Thymus (tissue), 11 donors: Measurements from ENCODE around the gene IGF2BP2. TPM values are rescaled to one million over a fixed set of nuclear protein-coding genes. Genes with fewer than 3 reads are reported as not detected.
"Not testable (repeated sequence)": the region's sequence is repeated elsewhere in the genome, so short reads cannot be mapped to it uniquely, and the experiment has no call there.

Experiments
- DNase-seq, 9 donors: peaks; one replicate each; pipeline ENCODE4 v3.0.0-alpha.2; 2013; ENCODE audit warnings: low spot score in 9 of 9, low read depth in 6 of 9, missing footprints in 1 of 9
- H3K27ac ChIP-seq, 2 donors: one replicate each; pipeline ENCODE4 v1.5.1; 2013; ENCODE audit warnings: control low read depth in 1 of 2, low read depth in 1 of 2, low read length in 1 of 2, mild to moderate bottlenecking in 1 of 2, moderate library complexity in 1 of 2
- H3K27me3 ChIP-seq, 2 donors: one replicate each; pipeline ENCODE4 v1.5.1; 2013; ENCODE audit warnings: low read length in 1 of 2; ENCODE audit not compliant: control insufficient read depth in 2 of 2, insufficient read depth in 1 of 2
- H3K36me3 ChIP-seq, 2 donors: one replicate each; pipeline ENCODE4 v1.5.1; 2013; ENCODE audit warnings: low read length in 1 of 2, mild to moderate bottlenecking in 1 of 2, moderate library complexity in 1 of 2; ENCODE audit not compliant: control insufficient read depth in 2 of 2, insufficient read depth in 2 of 2
- H3K4me1 ChIP-seq, 2 donors: one replicate each; pipeline ENCODE4 v1.5.1; 2013; ENCODE audit warnings: low read length in 2 of 2; ENCODE audit not compliant: control insufficient read depth in 2 of 2, insufficient read depth in 2 of 2
- H3K4me3 ChIP-seq, 2 donors: one replicate each; pipeline ENCODE4 v1.5.1; 2013; ENCODE audit warnings: low read length in 2 of 2, control low read depth in 1 of 2, mild to moderate bottlenecking in 1 of 2
- H3K9me3 ChIP-seq, 2 donors: one replicate each; pipeline ENCODE4 v1.5.1; 2013; ENCODE audit warnings: low read length in 1 of 2, mild to moderate bottlenecking in 1 of 2; ENCODE audit not compliant: control insufficient read depth in 2 of 2, insufficient read depth in 1 of 2
- WGBS: extraction: QIAGEN DNeasy Blood & Tissue Kit; methylation state at CpG from one replicate; pipeline ENCODE4 v1.1.7; 2013; 5-methylcytosine and 5-hydroxymethylcytosine counted together
- polyA plus RNA-seq: library from polyadenylated mRNA; stranded (reverse); fragments of 200-250 nt; gene quantifications from one replicate; pipeline ENCODE4 v1.2.3, GENCODE V29; 2013
- total RNA-seq: library from RNA; stranded (reverse); fragments of 120-200 nt; gene quantifications from one replicate; pipeline ENCODE4 v1.2.4, GENCODE V29; 2013
- donor health status: healthy.

IGF2BP2 gene
- total and polyA plus RNA-seq, 2 donors: 2.0 to 12.1 TPM

- DNase-seq: no peak
- no peaks in the 10 kb centered on the region for H3K27me3 ChIP-seq
- H3K9me3 ChIP-seq: no peaks in the 10 kb centered on the region
- 70% methylated on average over 6 of the region's 6 CpGs for WGBS
- H3K27ac ChIP-seq: no peak overlapping the region
- H3K36me3 ChIP-seq: no peaks in the 10 kb centered on the region
- no peak overlapping the region for H3K4me3 ChIP-seq
- peaks cover 0 to 7% of the 10 kb centered on the region in 2 donors for H3K4me1 ChIP-seq
Measured at GRCh38 chr3:185709251-185709955, 115.4 kb downstream of the IGF2BP2 start.

GRCh38 chr3:185708392-185708791 lies 116.5 kb downstream of the IGF2BP2 start:
- H3K27me3 ChIP-seq: no peaks in the 10 kb centered on the region
- no peak for DNase-seq
- no peaks in the 10 kb centered on the region for H3K36me3 ChIP-seq
- peaks cover 0 to 7% of the 10 kb centered on the region in 2 donors for H3K4me1 ChIP-seq
- H3K4me3 ChIP-seq: no peak overlapping the region
- WGBS: 98% methylated on average over 5 of the region's 5 CpGs
- no peaks in the 10 kb centered on the region for H3K9me3 ChIP-seq
- no peak overlapping the region for H3K27ac ChIP-seq

- Histone ChIP-seq H3K27ac (no peak overlapping the region), H3K27me3 (no peaks in the 10 kb centered on the region), H3K9me3 (no peaks in the 10 kb centered on the region), H3K4me1 (peaks cover 0 to 15% of the 10 kb centered on the region in 2 donors), H3K4me3 (no peak overlapping the region), H3K36me3 (no peaks in the 10 kb centered on the region)
- DNase-seq: no peak
Measured at GRCh38 chr3:185705498-185705897, 119.3 kb downstream of the IGF2BP2 start.

- Histone ChIP-seq H3K4me3 (no peak overlapping the region), H3K27me3 (no peaks in the 10 kb centered on the region)
- 64% methylated on average over 10 of the region's 10 CpGs for WGBS
Measured at GRCh38 chr3:185702262-185703225, 122.3 kb downstream of the IGF2BP2 start.

GRCh38 chr3:185701611-185702261 lies 123.1 kb downstream of the IGF2BP2 start:
- no peak for DNase-seq
- no peaks in the 10 kb centered on the region for H3K9me3 ChIP-seq
- H3K27me3 ChIP-seq: no peaks in the 10 kb centered on the region
- no peaks in the 10 kb centered on the region for H3K36me3 ChIP-seq
- H3K4me1 ChIP-seq: peaks cover 0 to 8% of the 10 kb centered on the region in 2 donors
- WGBS: 90% methylated on average over 10 of the region's 10 CpGs
- H3K4me3 ChIP-seq: no peak overlapping the region
- H3K27ac ChIP-seq: no peak overlapping the region

More at GRCh38 chr3:185702262-185703225, 122.3 kb downstream of the IGF2BP2 start:
- no peak for DNase-seq
- peaks cover 0 to 8% of the 10 kb centered on the region in 2 donors for H3K4me1 ChIP-seq
- H3K9me3 ChIP-seq: no peaks in the 10 kb centered on the region
- H3K27ac ChIP-seq: no peak overlapping the region
- no peaks in the 10 kb centered on the region for H3K36me3 ChIP-seq

GRCh38 chr3:185699927-185700326 lies 124.9 kb downstream of the IGF2BP2 start:
- Histone ChIP-seq H3K36me3 (no peaks in the 10 kb centered on the region), H3K9me3 (no peaks in the 10 kb centered on the region), H3K27me3 (no peaks in the 10 kb centered on the region), H3K27ac (no peak overlapping the region), H3K4me1 (peaks cover 0 to 8% of the 10 kb centered on the region in 2 donors), H3K4me3 (no peak overlapping the region)
- WGBS: 70% methylated on average over 2 of the region's 2 CpGs
- DNase-seq: no peak

GRCh38 chr3:185697228-185697627 lies 127.6 kb downstream of the IGF2BP2 start:
- H3K4me1 ChIP-seq, H3K9me3 ChIP-seq: not testable (repeated sequence)

GRCh38 chr3:185696039-185696438 lies 128.8 kb downstream of the IGF2BP2 start:
- Histone ChIP-seq H3K27me3 (no peaks in the 10 kb centered on the region), H3K27ac (no peak overlapping the region), H3K4me3 (no peak overlapping the region), H3K9me3 (no peaks in the 10 kb centered on the region), H3K4me1 (no peaks in the 10 kb centered on the region), H3K36me3 (peaks cover 0 to 10% of the 10 kb centered on the region in 2 donors)
- 95% methylated on average over 6 of the region's 6 CpGs for WGBS
- DNase-seq: no peak

More at GRCh38 chr3:185697228-185697627, 127.6 kb downstream of the IGF2BP2 start:
- not testable (repeated sequence) for H3K27ac ChIP-seq, DNase-seq, H3K4me3 ChIP-seq, H3K27me3 ChIP-seq, H3K36me3 ChIP-seq
- 94% methylated on average over 7 of the region's 7 CpGs for WGBS
